Activated CD4-positive, CD25-positive, alpha-beta regulatory T cell treated with anti-CD3 and anti-CD28 coated beads, Interleukin-2, amount 50 U/mL, for 16 hours (primary cell): ENCODE results near the gene GPR84.

Source experiments
- DNase-seq: peaks from one replicate; pipeline ENCODE4 v3.0.0-alpha.2; 2020; ENCODE audit warnings: low read depth, low spot score

Gene GPR84

DNA sequence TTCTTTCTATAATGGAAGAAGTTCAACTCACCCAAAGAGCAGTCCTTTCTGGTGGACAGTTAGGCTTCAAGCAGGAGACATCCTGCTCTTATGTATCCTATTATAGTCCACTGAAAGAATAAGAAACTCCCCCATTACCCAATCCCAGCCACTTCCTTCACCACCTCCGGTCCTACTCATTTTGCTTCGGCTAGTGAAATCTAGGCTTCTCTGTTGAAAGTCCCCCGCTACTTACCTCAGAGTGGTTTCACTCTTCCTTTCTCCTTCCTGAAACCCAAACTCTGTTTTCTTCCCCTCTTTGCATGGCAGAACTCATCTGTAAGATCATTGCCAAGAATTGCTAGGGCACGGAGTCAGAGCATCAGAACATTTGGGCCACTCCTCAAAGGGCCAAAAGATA lies at the start of gene GPR84:
GPR84 (minus strand) TSS at position 74 of the 400 bp plus-strand sequence. CDS start 635 bp downstream, outside the sequence.
- DNase-seq: no peak

DNA sequence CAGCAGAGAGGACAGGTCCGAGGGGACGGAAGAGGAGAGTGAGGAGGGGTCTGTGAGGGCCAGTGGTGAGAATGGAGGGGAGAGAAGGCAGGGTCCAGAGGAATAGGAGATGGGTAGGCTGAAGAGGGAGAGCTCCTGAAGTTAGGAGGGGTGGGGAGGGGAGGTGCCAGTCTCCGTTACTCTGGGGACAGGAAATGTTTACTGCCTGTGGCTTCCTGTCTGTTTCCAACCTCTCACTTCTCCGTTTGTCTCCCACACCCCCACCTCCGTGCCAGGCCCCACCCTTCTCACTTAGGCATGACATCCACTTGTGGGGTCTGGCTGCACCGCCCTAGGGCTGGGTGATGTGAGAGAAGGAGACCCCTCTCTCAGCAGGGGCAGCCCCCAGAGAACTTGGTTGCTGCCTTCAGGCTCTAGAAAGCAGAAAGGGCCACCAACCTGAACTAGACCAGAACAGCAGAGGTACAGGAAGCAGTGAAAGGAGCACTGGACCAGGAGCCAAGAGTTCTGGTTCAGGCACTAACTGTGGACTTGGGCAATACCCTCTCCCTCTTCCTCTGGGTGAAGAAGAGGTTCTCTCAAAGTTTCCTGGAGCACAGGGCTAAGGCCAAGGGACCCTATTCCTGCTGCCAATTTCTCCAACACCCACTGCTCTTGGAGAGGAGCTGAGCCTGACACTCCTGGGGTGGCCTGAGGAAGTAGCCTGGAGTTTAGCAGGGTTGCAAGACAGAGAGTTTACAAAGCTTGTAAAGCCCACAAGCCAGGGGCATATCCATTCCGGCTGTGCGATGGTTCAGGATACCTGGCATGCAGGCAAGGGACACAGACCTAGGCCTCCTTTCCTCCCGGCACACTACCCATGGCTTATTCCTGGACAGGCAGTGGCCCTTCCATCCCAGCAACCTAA lies 49.3 kb upstream of the GPR84 start:
- DNase-seq: peak; percentile 52

DNA sequence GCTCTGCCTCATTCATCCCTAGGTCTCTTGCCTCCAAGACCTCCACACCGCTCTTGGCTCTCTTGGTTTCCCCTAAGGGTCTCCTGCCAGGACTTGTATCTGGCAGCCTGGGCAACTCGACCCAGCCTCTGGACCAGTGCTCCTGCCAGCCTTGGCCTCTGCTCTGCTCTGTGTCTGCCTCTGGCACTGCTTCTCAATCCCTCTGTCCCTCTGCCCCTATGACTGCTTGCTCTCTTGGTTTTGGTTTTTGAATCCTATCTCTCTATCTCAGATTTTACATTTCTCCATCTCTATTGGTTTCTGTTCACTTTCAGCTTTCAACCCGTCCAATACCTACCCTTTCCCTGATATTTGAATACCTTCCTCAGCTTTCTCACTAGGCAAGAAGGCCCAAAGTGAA lies 48.5 kb upstream of the GPR84 start:
- no peak for DNase-seq

GRCh38 chr12:54412348-54412747 lies 48.1 kb upstream of the GPR84 start:
- no peak for DNase-seq

- no peak for DNase-seq
These were observed 47.3 kb upstream of the GPR84 start for GRCh38 chr12:54411391-54412241.

DNA sequence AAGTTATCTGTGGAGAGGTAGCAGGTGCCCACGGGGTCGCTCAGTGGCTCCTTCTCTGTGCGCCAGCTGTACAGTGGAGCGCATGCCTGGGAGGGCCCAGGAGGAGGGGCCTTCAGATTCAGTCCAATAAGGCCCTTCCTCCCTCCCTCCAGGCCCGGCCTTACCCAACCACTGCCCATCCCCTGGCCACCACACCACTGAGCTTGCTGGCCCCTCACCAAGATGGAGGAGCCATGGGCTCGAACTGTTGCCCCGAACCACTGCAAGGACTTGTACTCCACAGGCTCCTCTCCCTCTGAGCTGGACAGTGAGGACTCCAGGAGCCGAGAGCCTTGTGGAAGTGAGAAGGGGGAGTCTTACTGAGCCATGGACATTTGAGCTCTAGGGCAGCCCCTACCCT lies 45.0 kb upstream of the GPR84 start:
- no peak for DNase-seq

DNA sequence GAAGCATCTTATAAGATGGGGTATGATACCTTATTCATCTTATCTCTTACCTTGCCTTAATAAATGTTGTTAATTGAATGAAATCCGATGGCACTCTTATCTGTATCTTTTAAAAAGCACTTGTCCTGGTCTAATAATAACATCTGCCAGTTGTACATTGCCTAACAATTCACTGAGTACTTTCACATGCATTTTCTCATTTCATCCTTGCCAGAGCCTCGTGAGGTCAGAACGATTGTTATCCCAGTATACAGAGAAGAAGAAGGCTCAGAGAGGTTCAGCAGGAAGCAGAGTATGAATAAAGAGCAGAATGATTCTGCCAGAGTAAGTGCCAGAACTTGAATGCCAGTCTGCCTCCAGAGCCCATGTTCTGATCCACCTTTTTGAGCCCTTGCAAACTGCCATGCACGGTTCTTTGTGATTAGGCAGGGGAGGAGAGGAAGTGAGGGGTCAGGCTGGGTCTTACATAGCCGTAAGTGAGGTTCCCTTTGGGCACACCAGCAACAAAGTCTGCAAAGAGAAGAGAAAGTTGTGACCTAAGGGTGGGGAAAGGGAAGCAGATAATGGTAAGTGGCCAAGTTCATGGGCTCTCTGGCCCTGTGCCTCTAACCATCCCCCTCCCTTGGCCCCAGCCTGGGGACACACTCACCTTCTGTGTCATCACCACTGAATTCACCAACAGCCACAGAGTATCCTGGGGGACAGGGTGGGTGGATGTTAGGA lies 43.1 kb upstream of the GPR84 start:
- no peak for DNase-seq

- DNase-seq: no peak
These were observed 41.3 kb upstream of the GPR84 start for GRCh38 chr12:54405573-54405972.

- no peak for DNase-seq
These were observed 40.8 kb upstream of the GPR84 start for GRCh38 chr12:54405106-54405505.

GRCh38 chr12:54404061-54405004 lies 40.0 kb upstream of the GPR84 start:
- DNase-seq: peak; percentile 44

GRCh38 chr12:54401119-54401518 lies 36.8 kb upstream of the GPR84 start:
- no peak for DNase-seq

GRCh38 chr12:54398995-54399793 lies 34.9 kb upstream of the GPR84 start:
- DNase-seq: peak; percentile 82

DNA sequence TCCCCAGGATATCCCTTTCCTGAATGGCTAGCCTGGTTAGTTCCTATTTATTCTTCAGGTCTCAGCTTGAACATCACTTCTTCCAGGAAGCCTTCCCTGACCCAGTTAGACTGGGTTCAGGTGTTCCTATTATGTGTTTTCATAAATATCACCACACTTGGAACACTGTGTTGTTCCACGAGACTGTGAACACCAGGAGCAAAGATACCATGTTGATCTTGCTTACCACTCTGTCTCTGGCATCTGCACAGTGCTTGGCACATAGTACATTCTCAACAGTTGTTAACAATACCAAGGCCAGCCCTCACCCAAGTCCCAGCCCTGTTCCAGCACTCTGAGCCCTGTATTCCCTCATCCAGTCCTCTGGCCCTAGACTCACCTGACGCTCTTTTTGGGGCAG lies 33.9 kb upstream of the GPR84 start:
- no peak for DNase-seq

DNA sequence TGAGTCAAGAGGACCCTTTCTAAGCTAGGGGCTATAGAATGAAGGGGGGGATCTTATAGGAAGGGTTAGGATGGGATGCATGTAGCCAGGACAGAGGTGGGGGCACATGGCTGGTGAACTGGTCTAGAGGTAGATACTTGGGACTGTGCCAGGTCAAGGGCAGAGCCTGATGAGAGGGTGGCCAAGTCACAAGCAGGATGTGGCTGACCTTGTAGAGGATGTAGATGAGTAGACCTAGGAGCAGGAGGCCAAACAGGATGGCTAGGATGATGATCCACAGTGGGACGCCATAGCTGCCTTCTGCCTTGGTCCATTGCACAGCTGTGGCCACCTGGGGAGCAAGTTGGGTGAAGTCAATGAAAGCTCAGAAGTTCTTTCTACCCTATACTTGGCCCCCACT lies 32.9 kb upstream of the GPR84 start:
- no peak for DNase-seq

- DNase-seq: no peak
These were observed 31.3 kb upstream of the GPR84 start for GRCh38 chr12:54395545-54395944.

DNA sequence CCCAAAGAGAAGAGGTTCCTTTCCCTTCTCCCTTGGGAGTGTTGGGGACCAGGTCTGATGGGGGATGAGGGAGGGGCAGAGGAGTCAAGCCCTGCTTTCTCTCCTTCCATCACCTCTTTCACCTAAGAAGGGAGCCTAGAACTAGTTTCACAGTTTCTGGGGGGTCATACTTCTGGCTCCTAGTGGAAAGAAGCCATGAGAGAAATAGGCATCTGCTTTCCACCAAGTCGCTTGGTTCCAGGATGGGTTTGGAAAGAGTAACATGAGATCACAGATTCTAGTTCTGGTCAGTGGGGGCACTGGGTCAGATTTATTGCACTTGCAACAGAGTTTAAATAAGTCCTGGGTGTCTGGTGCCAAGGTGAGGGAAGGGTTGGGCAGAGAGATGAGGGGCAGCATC lies 30.7 kb upstream of the GPR84 start:
- DNase-seq: no peak

- no peak for DNase-seq
These were observed 30.0 kb upstream of the GPR84 start for GRCh38 chr12:54394281-54394719.

GRCh38 chr12:54393743-54394142 lies 29.5 kb upstream of the GPR84 start:
- DNase-seq: no peak

DNA sequence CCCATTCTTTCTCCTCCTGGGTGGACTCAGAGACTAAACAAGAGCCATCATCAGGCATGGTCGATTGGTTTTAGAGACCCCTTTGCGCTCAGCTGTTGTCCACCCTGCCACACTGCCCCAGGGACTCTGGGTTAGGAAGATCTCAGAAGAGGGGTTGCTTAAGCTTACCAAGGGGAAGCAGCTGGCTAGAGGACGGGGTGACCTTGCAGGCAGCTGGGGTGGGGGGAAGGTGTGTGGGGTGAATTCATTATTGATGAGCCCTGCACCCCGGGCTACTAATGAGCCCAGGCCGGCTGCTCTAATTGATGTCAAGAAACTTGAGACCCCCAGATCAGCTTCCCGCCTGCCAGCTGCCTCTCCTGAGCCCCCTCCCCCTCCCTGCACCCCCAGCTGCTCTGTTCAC lies 28.9 kb upstream of the GPR84 start:
- DNase-seq: no peak
